WTC11 (cell line): ENCODE measurements around the gene CYLD. TPM values are rescaled to one million over a fixed set of nuclear protein-coding genes. Genes with fewer than 3 reads are reported as not detected.

ENCODE experiments used
- ATAC-seq: fragments of 200-7000 bp; cut with Tn5 transposase; 2 replicates; pipeline ENCODE4 v1.10.0; 2021; ENCODE audit warnings: mild to moderate bottlenecking, moderate library complexity
- CTCF ChIA-PET: fragments of 300-600 bp; sonication (Branson Sonifier 250); formaldehyde crosslinking; loops from one replicate; lab custom pipeline; 2021; ENCODE audit warnings: antibody characterized with exemption; lab: Charles Lee
- POLR2A ChIA-PET: fragments of 350-600 bp; sonication (Branson Sonifier 250); formaldehyde crosslinking; loops from one replicate; lab custom pipeline; 2021; ENCODE audit warnings: antibody characterized with exemption; lab: Charles Lee
- DNase-seq: peaks from one replicate; pipeline ENCODE4 v3.0.0; 2021; ENCODE audit warnings: low spot score
- H3K27ac Mint-ChIP-seq: 2 replicates; pipeline ENCODE4 v1.8.0; 2021; ENCODE audit warnings: mixed read lengths
- H3K27me3 Mint-ChIP-seq: 2 replicates; pipeline ENCODE4 v1.8.0; 2021; ENCODE audit warnings: low read depth, mild to moderate bottlenecking, moderate library complexity, mixed read lengths
- H3K36me3 Mint-ChIP-seq: 2 replicates; pipeline ENCODE4 v1.8.0; 2021; ENCODE audit warnings: mixed read lengths
- H3K4me1 Mint-ChIP-seq: 2 replicates; pipeline ENCODE4 v1.8.0; 2022; ENCODE audit warnings: mixed read lengths
- H3K4me3 Mint-ChIP-seq: 2 replicates; pipeline ENCODE4 v1.8.0; 2021; ENCODE audit warnings: mild to moderate bottlenecking, moderate library complexity, mixed read lengths
- H3K9me3 Mint-ChIP-seq: 2 replicates; pipeline ENCODE4 v1.8.0; 2021; ENCODE audit warnings: mixed read lengths
- AFF4 ChIP-seq: sonication (generic); formaldehyde crosslinking; IDR thresholded peaks from 2 replicates; pipeline ENCODE4 v1.8.1; 2023; ENCODE audit warnings: mild to moderate bottlenecking, missing genetic modification reagents, borderline replicate concordance
- CBFB ChIP-seq: sonication (generic); formaldehyde crosslinking; IDR thresholded peaks from 2 replicates; pipeline ENCODE4 v1.8.1; 2022; ENCODE audit warnings: mild to moderate bottlenecking, low read depth, missing genetic modification reagents
- CREM ChIP-seq: sonication (generic); formaldehyde crosslinking; IDR thresholded peaks from 2 replicates; pipeline ENCODE4 v1.8.1; 2022; ENCODE audit warnings: mild to moderate bottlenecking, missing genetic modification reagents, moderate library complexity
- CTCF ChIP-seq: fragments of 200-600 bp; IDR thresholded peaks from 2 replicates; pipeline ENCODE4 v1.8.0; 2022; ENCODE audit warnings: antibody characterized with exemption
- E2F1 ChIP-seq: sonication (generic); formaldehyde crosslinking; IDR thresholded peaks from 2 replicates; pipeline ENCODE4 v1.8.0; 2022; ENCODE audit warnings: mild to moderate bottlenecking, missing genetic modification reagents
- ETV6 ChIP-seq: sonication (generic); formaldehyde crosslinking; IDR thresholded peaks from 2 replicates; pipeline ENCODE4 v1.8.1; 2022; ENCODE audit warnings: mild to moderate bottlenecking, missing genetic modification reagents
- FOXJ3 ChIP-seq: sonication (generic); formaldehyde crosslinking; IDR thresholded peaks from 2 replicates; pipeline ENCODE4 v1.9.0; 2021; ENCODE audit warnings: missing genetic modification reagents, mild to moderate bottlenecking, borderline replicate concordance
- FOXK1 ChIP-seq: sonication (generic); formaldehyde crosslinking; IDR thresholded peaks from 2 replicates; pipeline ENCODE4 v1.8.0; 2022; ENCODE audit warnings: mild to moderate bottlenecking, moderate library complexity, missing genetic modification reagents
- FOXP1 ChIP-seq: sonication (generic); formaldehyde crosslinking; IDR thresholded peaks from 2 replicates; pipeline ENCODE4 v1.8.0; 2022; ENCODE audit warnings: missing genetic modification reagents, mild to moderate bottlenecking, moderate library complexity, borderline replicate concordance
- GRHL2 ChIP-seq: fragments of 250-450 bp; sonication (Bioruptor Pico); IDR thresholded peaks from 2 replicates; pipeline ENCODE4 v1.8.0; 2022; ENCODE audit warnings: mild to moderate bottlenecking, moderate library complexity; ENCODE audit not compliant: insufficient replicate concordance, severe bottlenecking
- GTF2I ChIP-seq: fragments of 250-450 bp; sonication (Bioruptor Pico); conservative IDR thresholded peaks from 2 replicates; pipeline ENCODE4 v1.4.0; 2021; ENCODE audit warnings: mild to moderate bottlenecking
- NFATC4 ChIP-seq: fragments of 250-450 bp; sonication (Bioruptor Pico); IDR thresholded peaks from 2 replicates; pipeline ENCODE4 v1.9.0; 2021; ENCODE audit warnings: mild to moderate bottlenecking
- NFE2L1 ChIP-seq: sonication (generic); formaldehyde crosslinking; IDR thresholded peaks from 2 replicates; pipeline ENCODE4 v1.8.1; 2023; ENCODE audit warnings: missing genetic modification reagents
- OVOL2 ChIP-seq: fragments of 250-450 bp; sonication (Bioruptor Pico); IDR thresholded peaks from 2 replicates; pipeline ENCODE4 v1.9.0; 2021; ENCODE audit warnings: mild to moderate bottlenecking, borderline replicate concordance
- USF2 ChIP-seq: sonication (generic); formaldehyde crosslinking; IDR thresholded peaks from 2 replicates; pipeline ENCODE4 v1.8.1; 2023; ENCODE audit warnings: mild to moderate bottlenecking, missing genetic modification reagents, moderate library complexity
- ZNF219 ChIP-seq: sonication (generic); formaldehyde crosslinking; IDR thresholded peaks from 2 replicates; pipeline ENCODE4 v1.8.0; 2023; ENCODE audit warnings: missing genetic modification reagents, mild to moderate bottlenecking, borderline replicate concordance
- ZNF263 ChIP-seq: sonication (generic); formaldehyde crosslinking; IDR thresholded peaks from 2 replicates; pipeline ENCODE4 v1.8.1; 2022; ENCODE audit warnings: low read depth, mild to moderate bottlenecking, moderate library complexity, missing genetic modification reagents
- ZNF532 ChIP-seq: fragments of 250-450 bp; sonication (Bioruptor Pico); IDR thresholded peaks from 2 replicates; pipeline ENCODE4 v1.9.0; 2021; ENCODE audit warnings: mild to moderate bottlenecking, borderline replicate concordance
- ZNF671 ChIP-seq: fragments of 250-450 bp; sonication (Bioruptor Pico); IDR thresholded peaks from 2 replicates; pipeline ENCODE4 v1.8.0; 2021; ENCODE audit warnings: mild to moderate bottlenecking
- total RNA-seq: library from RNA; stranded (reverse); gene quantifications from 3 replicates; pipeline ENCODE4 v1.2.3, GENCODE V29; 2021

CYLD gene
- total RNA-seq, 1 experiment from 2014 or later = 10.8 TPM

GRCh38 chr16:50778284-50779163 lies 36.6 kb downstream of the CYLD start:
- Mint-ChIP-seq H3K27me3 (no peaks in the 10 kb centered on the region; the same call in 1 of the 2 replicates), H3K36me3 (no peaks in the 10 kb centered on the region), H3K9me3 (peaks cover 1% of the 10 kb centered on the region; the same call in 1 of the 2 replicates), H3K4me3 (no peak overlapping the region), H3K4me1 (peaks cover 2% of the 10 kb centered on the region), H3K27ac (no peak overlapping the region)
- DNase-seq (no peak), ATAC-seq (no peak)
- CTCF ChIA-PET = interaction anchor here (3.9 kb wide), 1 partner anchor 28 kb away, joined by 49 read pairs; no protein-coding TSS in a partner anchor
- POLR2A ChIA-PET = no interaction called here
- TF ChIP-seq ZNF532 (CRISPR knock-in tag) = no peak
- no peak for TF ChIP-seq USF2 (CRISPR knock-in tag)
- no peak for TF ChIP-seq NFATC4

- Mint-ChIP-seq H3K9me3 (no peaks in the 10 kb centered on the region), H3K27me3 (no peaks in the 10 kb centered on the region), H3K36me3 (no peaks in the 10 kb centered on the region), H3K27ac (peak overlapping the region; percentile 83), H3K4me3 (no peak overlapping the region), H3K4me1 (peaks cover 2% of the 10 kb centered on the region)
- peak; percentile 29; the same call in 1 of the 2 replicates for TF ChIP-seq CTCF
- no peak for TF ChIP-seq ZNF671 (CRISPR knock-in tag)
- no peak for TF ChIP-seq FOXJ3 (CRISPR knock-in tag)
- ATAC-seq (peak; percentile 98), DNase-seq (peak; percentile 31)
- POLR2A ChIA-PET = no interaction called here
- CTCF ChIA-PET = interaction anchor here (0.6 to 3.9 kb wide), 22 partner anchors 9 to 1038 kb away, joined by 3 to 49 read pairs (median 4); partner anchors contain the start of gene CYLD
Measured at GRCh38 chr16:50781043-50781442, 39.2 kb downstream of the CYLD start.

GRCh38 chr16:50781518-50781917 lies 39.6 kb downstream of the CYLD start:
- ATAC-seq (no peak), DNase-seq (no peak)
- no peaks in the 10 kb centered on the region for H3K36me3 Mint-ChIP-seq
- H3K27me3 Mint-ChIP-seq = no peaks in the 10 kb centered on the region
- H3K4me1 Mint-ChIP-seq = peaks cover 2% of the 10 kb centered on the region
- CTCF ChIA-PET = interaction anchor here (0.6 to 3.9 kb wide), 22 partner anchors 9 to 1037 kb away, joined by 3 to 49 read pairs (median 4); partner anchors contain the start of gene CYLD
- no peak overlapping the region for H3K4me3 Mint-ChIP-seq
- H3K9me3 Mint-ChIP-seq = no peaks in the 10 kb centered on the region
- POLR2A ChIA-PET = no interaction called here
- H3K27ac Mint-ChIP-seq = peak overlapping the region; percentile 83
- TF ChIP-seq FOXP1 (CRISPR knock-in tag) (no peak), ETV6 (CRISPR knock-in tag) (no peak), NFE2L1 (CRISPR knock-in tag) (no peak), CBFB (CRISPR knock-in tag) (no peak), E2F1 (CRISPR knock-in tag) (no peak), CREM (CRISPR knock-in tag) (no peak), OVOL2 (CRISPR knock-in tag) (no peak), AFF4 (no peak), FOXK1 (CRISPR knock-in tag) (no peak), ZNF263 (CRISPR knock-in tag) (no peak), GTF2I (CRISPR knock-in tag) (no peak), GRHL2 (CRISPR knock-in tag) (no peak), ZNF219 (no peak)
